Endodermal cell (in vitro differentiated cells): ENCODE measurements around the gene ANP32B. TPM values are rescaled to one million over a fixed set of nuclear protein-coding genes. Genes with fewer than 3 reads are reported as not detected.

Experiments used
- DNase-seq: peaks from one replicate; pipeline ENCODE4 v3.0.0-alpha.2; 2017
- H3K27ac ChIP-seq: 2 replicates; pipeline ENCODE4 v1.5.1; 2013; ENCODE audit warnings: mild to moderate bottlenecking, low read depth, low read length, moderate library complexity
- H3K27me3 ChIP-seq: 2 replicates; pipeline ENCODE4 v1.6.1; 2013; ENCODE audit warnings: mild to moderate bottlenecking, low read length, moderate library complexity; ENCODE audit not compliant: insufficient read depth, control insufficient read depth, poor library complexity, severe bottlenecking
- H3K36me3 ChIP-seq: 2 replicates; pipeline ENCODE4 v1.7.0; 2013; ENCODE audit warnings: mild to moderate bottlenecking, low read length, moderate library complexity; ENCODE audit not compliant: control insufficient read depth, insufficient read depth
- H3K4me1 ChIP-seq: one replicate; pipeline ENCODE4 v1.7.0; 2013; ENCODE audit warnings: low read length; ENCODE audit not compliant: control insufficient read depth, insufficient read depth
- H3K4me3 ChIP-seq: 2 replicates; pipeline ENCODE4 v1.5.1; 2013; ENCODE audit warnings: mild to moderate bottlenecking, low read length, moderate library complexity
- H3K9ac ChIP-seq: 2 replicates; pipeline ENCODE4 v1.6.1; 2013; ENCODE audit warnings: mild to moderate bottlenecking, low read length, moderate library complexity; ENCODE audit not compliant: poor library complexity, severe bottlenecking; ENCODE audit errors: extremely low read depth
- H3K9me3 ChIP-seq: 2 replicates; pipeline ENCODE4 v1.6.1; 2013; ENCODE audit warnings: mild to moderate bottlenecking, low read length, moderate library complexity; ENCODE audit not compliant: control insufficient read depth
- H3K27ac Mint-ChIP-seq: 2 replicates; pipeline ENCODE4 v1.8.0; 2020; ENCODE audit warnings: mixed read lengths
- H3K27me3 Mint-ChIP-seq: 2 replicates; pipeline ENCODE4 v1.8.0; 2021; ENCODE audit warnings: mild to moderate bottlenecking, mixed read lengths; ENCODE audit not compliant: insufficient read depth
- H3K36me3 Mint-ChIP-seq: 2 replicates; pipeline ENCODE4 v1.8.0; 2020; ENCODE audit warnings: low read depth, mixed read lengths
- H3K4me1 Mint-ChIP-seq: 2 replicates; pipeline ENCODE4 v1.8.0; 2020; ENCODE audit warnings: mixed read lengths
- H3K4me3 Mint-ChIP-seq: 2 replicates; pipeline ENCODE4 v1.8.0; 2020; ENCODE audit warnings: mild to moderate bottlenecking, moderate library complexity, mixed read lengths
- H3K9me3 Mint-ChIP-seq: 2 replicates; pipeline ENCODE4 v1.8.0; 2020; ENCODE audit warnings: mild to moderate bottlenecking, mixed read lengths
- CTCF ChIP-seq: fragments of 200-600 bp; sonication (generic); conservative IDR thresholded peaks from 2 replicates; pipeline ENCODE4 v1.5.0; 2021; ENCODE audit warnings: antibody characterized with exemption, mild to moderate bottlenecking
- WGBS, 2 experiments: methylation state at CpG; one replicate each; pipeline versions ENCODE4 v1.1.5 to v1.1.7; 2013; ENCODE audit warnings: missing lambda C conversion rate in 2 of 2, mixed read lengths in 1 of 2; ENCODE audit not compliant: insufficient coverage in 1 of 2, insufficient read length in 1 of 2; 5-methylcytosine and 5-hydroxymethylcytosine counted together
- total RNA-seq, 2 donors: library from RNA; stranded (reverse); fragmentation: NEBNext Ultra II Directional in 1 of 2; extraction: Animal tissue kit (Norgen Biotek cat#: 25700) in 1 of 2; gene quantifications; 2 replicates in 1 of 2; 3 replicates in 1 of 2; pipeline ENCODE4 v1.2.1, GENCODE V29; 2021

The ANP32B gene
- total RNA-seq, 2 donors from 2014 or later: 155 to 191 TPM

GRCh38 chr9:98057138-98057799, 74.1 kb downstream of the ANP32B start:
- H3K9me3 ChIP-seq: no peaks in the 10 kb centered on the region
- Mint-ChIP-seq H3K27me3 (peaks cover 3% of the 10 kb centered on the region), H3K4me3 (peak overlapping the region; percentile 86), H3K9me3 (no peaks in the 10 kb centered on the region), H3K4me1 (peaks cover 6% of the 10 kb centered on the region), H3K36me3 (peaks cover 12% of the 10 kb centered on the region), H3K27ac (peak overlapping the region; percentile 93)
- WGBS, 2 experiments: 17 to 22% methylated on average over 8 to 14 of the region's 14 CpGs
- H3K4me3 ChIP-seq: peak overlapping the region; percentile 89
- peak overlapping the region; percentile 75 for H3K9ac ChIP-seq
- peaks cover 6% of the 10 kb centered on the region for H3K27me3 ChIP-seq
- TF ChIP-seq CTCF: no peak
- no peak overlapping the region for H3K27ac ChIP-seq
- peaks cover 16% of the 10 kb centered on the region for H3K36me3 ChIP-seq
- DNase-seq: no peak
- no peaks in the 10 kb centered on the region for H3K4me1 ChIP-seq

GRCh38 chr9:98062161-98062560, 79.0 kb downstream of the ANP32B start:
- Mint-ChIP-seq H3K4me1 (peaks cover 5% of the 10 kb centered on the region), H3K9me3 (no peaks in the 10 kb centered on the region), H3K27me3 (no peaks in the 10 kb centered on the region), H3K36me3 (peaks cover 51% of the 10 kb centered on the region), H3K27ac (no peak overlapping the region), H3K4me3 (no peak overlapping the region)
- TF ChIP-seq CTCF: no peak
- H3K9me3 ChIP-seq: no peaks in the 10 kb centered on the region
- no peak overlapping the region for H3K4me3 ChIP-seq
- DNase-seq: no peak
- no peak overlapping the region for H3K9ac ChIP-seq
- H3K27me3 ChIP-seq: no peaks in the 10 kb centered on the region
- H3K4me1 ChIP-seq: no peaks in the 10 kb centered on the region
- H3K27ac ChIP-seq: no peak overlapping the region
- 93 to 100% methylated on average over 1 to 3 of the region's 3 CpGs for WGBS, 2 experiments
- H3K36me3 ChIP-seq: peaks cover 55% of the 10 kb centered on the region

- WGBS, 2 experiments: 92% methylated on average over 6 to 8 of the region's 8 CpGs
- H3K27ac ChIP-seq: no peak overlapping the region
- H3K9me3 ChIP-seq: no peaks in the 10 kb centered on the region
- TF ChIP-seq CTCF: no peak
- no peak overlapping the region for H3K4me3 ChIP-seq
- H3K36me3 ChIP-seq: peaks cover 56% of the 10 kb centered on the region
- Mint-ChIP-seq H3K36me3 (peaks cover 61% of the 10 kb centered on the region), H3K27me3 (no peaks in the 10 kb centered on the region), H3K4me1 (no peaks in the 10 kb centered on the region), H3K4me3 (no peak overlapping the region), H3K27ac (no peak overlapping the region), H3K9me3 (no peaks in the 10 kb centered on the region)
- DNase-seq: no peak
- H3K4me1 ChIP-seq: no peaks in the 10 kb centered on the region
- H3K27me3 ChIP-seq: no peaks in the 10 kb centered on the region
- no peak overlapping the region for H3K9ac ChIP-seq
Measured at GRCh38 chr9:98064623-98065392, 81.7 kb downstream of the ANP32B start.

Other genes starting within 250 kb of the ANP32B start
- gene FOXE1, start 130.1 kb upstream of the ANP32B start, total RNA-seq: not detected
- gene TRMO, start 60.8 kb upstream of the ANP32B start, total RNA-seq: 1 to 10 TPM; 4.9 to 7.2 TPM
- gene HEMGN, start 45.2 kb upstream of the ANP32B start, total RNA-seq: not detected
- gene NANS, start 73.4 kb downstream of the ANP32B start, total RNA-seq: 10 to 100 TPM; 46.2 to 50.4 TPM
- 1 to 10 TPM; 3.1 to 5.1 TPM for gene TRIM14, start 135.9 kb downstream of the ANP32B start, total RNA-seq
- 10 to 100 TPM; 21.0 to 22.8 TPM for gene CORO2A, start 209.3 kb downstream of the ANP32B start, total RNA-seq